ENCODE measurements around the gene REPS2.

Gene REPS2

GRCh38 chrX:16930392-16930791 lies 16.1 kb upstream of the REPS2 start:
- no peak overlapping the region for H3K27ac Mint-ChIP-seq
- H3K27me3 Mint-ChIP-seq (ENCODE audit: low read depth, poor library complexity), result no peaks in the 10 kb centered on the region
- no peaks in the 10 kb centered on the region for H3K36me3 Mint-ChIP-seq (ENCODE audit: low read depth)

GRCh38 chrX:16931371-16931770 lies 15.1 kb upstream of the REPS2 start:
- TF ChIP-seq CTCF (IDR thresholded peaks at IDR 0.05), result no peak
- no peaks in the 10 kb centered on the region for H3K9me3 Mint-ChIP-seq
- H3K27ac Mint-ChIP-seq, result peak overlapping the region; percentile 49
- DNase-seq, result no peak
- no peaks in the 10 kb centered on the region for H3K36me3 Mint-ChIP-seq (ENCODE audit: low read depth)
- H3K27me3 Mint-ChIP-seq (ENCODE audit: low read depth, poor library complexity), result no peaks in the 10 kb centered on the region
- H3K4me1 Mint-ChIP-seq, result peaks cover 35% of the 10 kb centered on the region
- no peak overlapping the region for H3K4me3 Mint-ChIP-seq

More at GRCh38 chrX:16930392-16930791, 16.1 kb upstream of the REPS2 start:
- no peaks in the 10 kb centered on the region for H3K9me3 Mint-ChIP-seq
- H3K4me1 Mint-ChIP-seq, result peaks cover 35% of the 10 kb centered on the region
- no peak overlapping the region for H3K4me3 Mint-ChIP-seq
- DNase-seq, result no peak
- no peak for TF ChIP-seq CTCF (IDR thresholded peaks at IDR 0.05)

- no peak for TF ChIP-seq CTCF (IDR thresholded peaks at IDR 0.05)
- Mint-ChIP-seq H3K4me1 (peaks cover 35% of the 10 kb centered on the region), H3K4me3 (no peak overlapping the region), H3K9me3 (no peaks in the 10 kb centered on the region), H3K27ac (no peak overlapping the region), H3K27me3 (ENCODE audit: low read depth, poor library complexity) (no peaks in the 10 kb centered on the region), H3K36me3 (ENCODE audit: low read depth) (no peaks in the 10 kb centered on the region)
- DNase-seq, result no peak
Observed at GRCh38 chrX:16931855-16932575, 14.4 kb upstream of the REPS2 start.

GRCh38 chrX:16934185-16934584 lies 12.3 kb upstream of the REPS2 start:
- Mint-ChIP-seq H3K36me3 (ENCODE audit: low read depth) (no peaks in the 10 kb centered on the region), H3K4me3 (no peak overlapping the region), H3K27ac (no peak overlapping the region), H3K27me3 (ENCODE audit: low read depth, poor library complexity) (peaks cover 4% of the 10 kb centered on the region), H3K4me1 (peaks cover 35% of the 10 kb centered on the region), H3K9me3 (peaks cover 11% of the 10 kb centered on the region)
- TF ChIP-seq CTCF (IDR thresholded peaks at IDR 0.05), result no peak
- no peak for DNase-seq

GRCh38 chrX:16946971-16947562 lies 609 bp downstream of the REPS2 start:
- Mint-ChIP-seq H3K4me3 (peak overlapping the region; percentile 97), H3K27me3 (ENCODE audit: low read depth, poor library complexity) (peaks cover 58% of the 10 kb centered on the region), H3K27ac (no peak overlapping the region), H3K36me3 (ENCODE audit: low read depth) (no peaks in the 10 kb centered on the region), H3K9me3 (peaks cover 17% of the 10 kb centered on the region), H3K4me1 (peaks cover 4% of the 10 kb centered on the region)
- TF ChIP-seq CTCF (IDR thresholded peaks at IDR 0.05), result no peak
- peak; percentile 35 for DNase-seq

GRCh38 chrX:16950423-16950822 lies 4.0 kb downstream of the REPS2 start:
- H3K4me3 Mint-ChIP-seq, result no peak overlapping the region
- no peak overlapping the region for H3K27ac Mint-ChIP-seq
- peaks cover 3% of the 10 kb centered on the region for H3K9me3 Mint-ChIP-seq
- no peaks in the 10 kb centered on the region for H3K36me3 Mint-ChIP-seq (ENCODE audit: low read depth)
- H3K4me1 Mint-ChIP-seq, result peaks cover 4% of the 10 kb centered on the region
- no peak for TF ChIP-seq CTCF (IDR thresholded peaks at IDR 0.05)
- peaks cover 60% of the 10 kb centered on the region for H3K27me3 Mint-ChIP-seq (ENCODE audit: low read depth, poor library complexity)
- no peak for DNase-seq

Data from nephron progenitor cell (in vitro differentiated cells).